HFF-Myc (cell line): Measurements from ENCODE around the gene FOXC2.

Source experiments
- DNase-seq: peaks from one replicate; pipeline ENCODE4 v3.0.0-alpha.2; 2011; ENCODE audit warnings: low read depth; ENCODE audit errors: extremely low read depth
- H3K4me3 ChIP-seq: replicated peaks from 2 replicates; pipeline ENCODE4 v1.5.1; 2011; ENCODE audit warnings: low read depth, mild to moderate bottlenecking, control low read depth, low read length
- CTCF ChIP-seq: IDR thresholded peaks from 2 replicates; pipeline ENCODE4 v1.5.1; 2012; ENCODE audit warnings: mild to moderate bottlenecking, low read depth, low read length, control low read depth; ENCODE audit errors: missing control alignments

Gene FOXC2

GRCh38 chr16:86566601-86566965, at the start of gene FOXC2:
TSS of gene FOXC2 (plus strand) at chr16:86566829. CDS start at chr16:86567336, 507 bp downstream.
- peak; percentile 65 for DNase-seq
- H3K4me3 ChIP-seq: peak within 1 kb of the TSS; percentile 71
- TF ChIP-seq CTCF: no peak

- no peak for DNase-seq
- TF ChIP-seq CTCF: no peak
- no peak overlapping the region for H3K4me3 ChIP-seq
Observed at GRCh38 chr16:86517033-86517432, 49.6 kb upstream of the FOXC2 start.

- peak; percentile 49 for DNase-seq
- TF ChIP-seq CTCF: peak; percentile 80
- no peak overlapping the region for H3K4me3 ChIP-seq
Observed at GRCh38 chr16:86517652-86518258, 48.9 kb upstream of the FOXC2 start.

- no peak for TF ChIP-seq CTCF
- no peak for DNase-seq
- no peak overlapping the region for H3K4me3 ChIP-seq
Observed at GRCh38 chr16:86519007-86519648, 47.5 kb upstream of the FOXC2 start.

GRCh38 chr16:86519649-86520316, 46.8 kb upstream of the FOXC2 start:
- TF ChIP-seq CTCF: peak; percentile 89
- DNase-seq: no peak
- H3K4me3 ChIP-seq: no peak overlapping the region

- DNase-seq: no peak
- no peak overlapping the region for H3K4me3 ChIP-seq
- no peak for TF ChIP-seq CTCF
Observed at GRCh38 chr16:86520317-86521210, 46.1 kb upstream of the FOXC2 start.
